HG03432 (cell line): ENCODE data around the gene CLK4.

Experiments used
- ATAC-seq: cut with Tn5 transposase; IDR thresholded peaks from one replicate; pipeline ENCODE4 v1.9.1; 2021; ENCODE audit warnings: mild to moderate bottlenecking, moderate library complexity; ENCODE audit not compliant: unreplicated experiment

Gene CLK4

GRCh38 chr5:178626484-178627258, at the start of gene CLK4:
Gene CLK4 (minus strand): TSS chr5:178627050. CDS start chr5:178623416, 3,634 bp downstream.
- ATAC-seq: peak; percentile 83

GRCh38 chr5:178675922-178676321, 49.1 kb upstream of the CLK4 start:
- no peak for ATAC-seq

GRCh38 chr5:178674334-178674733, 47.5 kb upstream of the CLK4 start:
- ATAC-seq: no peak

GRCh38 chr5:178673801-178674295, 47.0 kb upstream of the CLK4 start:
- ATAC-seq: no peak

- ATAC-seq: no peak
Observed at GRCh38 chr5:178672630-178673029, 45.8 kb upstream of the CLK4 start.

- ATAC-seq: no peak
Observed at GRCh38 chr5:178671602-178672144, 44.8 kb upstream of the CLK4 start.

GRCh38 chr5:178670351-178670885, 43.6 kb upstream of the CLK4 start:
- no peak for ATAC-seq

GRCh38 chr5:178668579-178668978, 41.7 kb upstream of the CLK4 start:
- no peak for ATAC-seq

GRCh38 chr5:178667688-178668087, 40.8 kb upstream of the CLK4 start:
- no peak for ATAC-seq

- no peak for ATAC-seq
Observed at GRCh38 chr5:178667101-178667500, 40.3 kb upstream of the CLK4 start.

- no peak for ATAC-seq
Observed at GRCh38 chr5:178664141-178664540, 37.3 kb upstream of the CLK4 start.

GRCh38 chr5:178662541-178662860, 35.7 kb upstream of the CLK4 start:
- ATAC-seq: no peak

GRCh38 chr5:178661836-178662540, 35.1 kb upstream of the CLK4 start:
- no peak for ATAC-seq

GRCh38 chr5:178651046-178651810, 24.4 kb upstream of the CLK4 start:
- no peak for ATAC-seq

- no peak for ATAC-seq
Observed at GRCh38 chr5:178650214-178650613, 23.4 kb upstream of the CLK4 start.

- ATAC-seq: no peak
Observed at GRCh38 chr5:178649580-178649979, 22.7 kb upstream of the CLK4 start.

GRCh38 chr5:178644826-178645545, 18.1 kb upstream of the CLK4 start:
- no peak for ATAC-seq

GRCh38 chr5:178642351-178642909, 15.6 kb upstream of the CLK4 start:
- ATAC-seq: no peak

GRCh38 chr5:178641711-178642110, 14.9 kb upstream of the CLK4 start:
- no peak for ATAC-seq
